HUES64 (cell line): Measurements from ENCODE around the gene MINDY4.
"Not testable (repeated sequence)": the region's sequence is repeated elsewhere in the genome, so short reads cannot be mapped to it uniquely, and the experiment has no call there.

Source experiments
- H3K27ac ChIP-seq: 2 replicates; pipeline ENCODE4 v1.7.0; 2013; ENCODE audit warnings: low read depth, low read length, inconsistent platforms
- H3K27me3 ChIP-seq: 2 replicates; pipeline ENCODE4 v1.6.1; 2013; ENCODE audit warnings: mild to moderate bottlenecking, low read length; ENCODE audit not compliant: insufficient read depth
- H3K36me3 ChIP-seq: 2 replicates; pipeline ENCODE4 v1.6.1; 2013; ENCODE audit warnings: mild to moderate bottlenecking, low read length; ENCODE audit not compliant: insufficient read depth
- H3K4me1 ChIP-seq: 2 replicates; pipeline ENCODE4 v1.6.1; 2013; ENCODE audit warnings: mild to moderate bottlenecking, low read length, moderate library complexity; ENCODE audit not compliant: insufficient read depth
- H3K4me3 ChIP-seq: 2 replicates; pipeline ENCODE4 v1.5.1; 2013; ENCODE audit warnings: mild to moderate bottlenecking, low read length, moderate library complexity
- H3K9ac ChIP-seq: 2 replicates; pipeline ENCODE4 v1.6.1; 2013; ENCODE audit warnings: mild to moderate bottlenecking, low read depth, low read length
- H3K9me3 ChIP-seq: 2 replicates; pipeline ENCODE4 v1.6.1; 2013; ENCODE audit warnings: low read depth, low read length; ENCODE audit not compliant: insufficient read depth
- WGBS: fragments of 150-250, 120-280 bp; methylation state at CpG from one replicate; pipeline ENCODE4 v1.1.7; 2013; ENCODE audit warnings: missing lambda C conversion rate; 5-methylcytosine and 5-hydroxymethylcytosine counted together

Gene MINDY4

DNA sequence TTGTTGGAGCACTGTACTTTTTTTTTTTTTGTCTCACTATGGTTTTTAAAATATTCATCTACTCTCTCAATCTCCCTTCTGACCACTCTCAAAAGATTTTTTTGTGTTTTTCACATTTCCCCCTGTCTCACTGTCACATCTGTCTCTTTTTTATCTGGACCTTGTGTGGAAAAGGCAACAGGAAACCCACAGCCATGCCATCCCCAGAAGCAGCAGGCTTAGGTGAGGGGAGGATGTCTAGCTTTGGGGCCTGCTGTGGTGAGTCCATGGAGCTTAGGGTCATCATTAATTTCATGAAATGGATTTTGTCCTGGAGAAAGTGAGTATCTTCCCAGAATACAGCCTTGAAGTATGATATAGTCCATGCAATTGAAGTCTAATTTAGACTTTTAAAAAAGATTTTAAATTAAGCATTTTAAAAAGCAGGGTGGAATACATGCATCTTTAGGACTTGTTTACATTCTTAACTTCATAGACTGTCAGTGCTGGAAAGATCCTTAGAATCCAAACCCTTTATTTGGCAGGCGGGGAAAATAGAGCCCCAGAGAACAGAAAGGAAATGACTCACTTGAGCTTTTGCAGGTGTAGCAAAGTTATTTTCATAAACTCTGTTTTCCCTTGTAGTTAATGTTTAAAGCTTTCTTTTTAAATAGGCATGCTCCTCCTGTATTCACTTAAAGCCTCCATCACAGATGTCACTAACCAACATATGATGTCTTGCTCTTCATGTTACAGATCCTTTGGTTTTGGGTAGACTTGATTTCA is 25.1 kb downstream of the MINDY4 start:
- H3K27me3 ChIP-seq, result no peaks in the 10 kb centered on the region
- peaks cover 9% of the 10 kb centered on the region; the same call in 1 of the 2 replicates for H3K36me3 ChIP-seq
- H3K9me3 ChIP-seq, result no peaks in the 10 kb centered on the region
- WGBS, result 85% methylated on average over 1 of the region's 1 CpG
- no peak overlapping the region for H3K4me3 ChIP-seq
- H3K4me1 ChIP-seq, result peaks cover 9% of the 10 kb centered on the region; the same call in 1 of the 2 replicates
- H3K9ac ChIP-seq, result no peak overlapping the region
- H3K27ac ChIP-seq, result no peak overlapping the region

DNA sequence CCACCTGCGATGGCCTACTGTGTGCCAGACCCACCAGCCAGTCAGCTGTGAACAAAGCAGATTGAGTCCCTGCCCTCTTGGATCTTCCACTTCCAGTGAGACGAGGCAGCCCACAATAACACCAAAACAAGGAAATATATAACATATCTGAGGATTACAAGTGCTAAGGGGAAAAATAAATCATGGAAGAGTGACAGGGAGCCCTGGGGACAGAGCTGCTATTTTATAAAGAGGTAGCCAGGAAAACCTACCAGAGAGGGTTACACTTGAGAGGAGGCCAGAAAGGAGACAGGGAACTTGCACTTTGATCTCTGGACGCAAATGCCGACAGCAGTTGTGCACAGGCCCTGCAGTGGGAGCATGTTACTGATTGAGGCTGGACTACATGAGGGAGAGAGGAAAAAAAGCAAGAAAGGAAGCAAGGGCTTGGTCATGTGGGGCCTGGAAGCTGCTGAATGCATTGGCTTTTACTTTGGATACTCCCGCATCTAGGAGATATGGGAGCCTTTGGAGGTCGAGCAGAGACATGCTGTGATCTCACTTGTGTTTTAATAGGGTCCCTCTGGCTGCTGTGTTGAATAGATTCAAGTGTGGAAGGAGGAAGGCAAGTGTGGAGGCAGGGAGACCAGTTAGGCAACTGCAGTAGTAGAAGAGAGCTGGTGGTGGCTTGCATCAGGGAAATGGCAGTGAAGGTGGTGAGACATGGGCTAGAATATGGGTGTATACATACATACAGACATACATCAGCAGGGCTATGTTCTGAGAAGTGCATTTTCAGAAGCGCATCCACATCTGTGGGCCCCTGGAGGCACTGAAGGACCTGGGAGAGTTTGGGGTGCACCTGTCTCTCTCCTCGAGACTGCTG is 26.2 kb downstream of the MINDY4 start:
- Histone ChIP-seq H3K36me3 (no peaks in the 10 kb centered on the region; the same call in 1 of the 2 replicates), H3K4me3 (no peak overlapping the region), H3K27ac (no peak overlapping the region), H3K9me3 (no peaks in the 10 kb centered on the region), H3K9ac (no peak overlapping the region), H3K4me1 (peaks cover 9% of the 10 kb centered on the region; the same call in 1 of the 2 replicates), H3K27me3 (no peaks in the 10 kb centered on the region)
- 90% methylated on average over 7 of the region's 8 CpGs for WGBS

DNA sequence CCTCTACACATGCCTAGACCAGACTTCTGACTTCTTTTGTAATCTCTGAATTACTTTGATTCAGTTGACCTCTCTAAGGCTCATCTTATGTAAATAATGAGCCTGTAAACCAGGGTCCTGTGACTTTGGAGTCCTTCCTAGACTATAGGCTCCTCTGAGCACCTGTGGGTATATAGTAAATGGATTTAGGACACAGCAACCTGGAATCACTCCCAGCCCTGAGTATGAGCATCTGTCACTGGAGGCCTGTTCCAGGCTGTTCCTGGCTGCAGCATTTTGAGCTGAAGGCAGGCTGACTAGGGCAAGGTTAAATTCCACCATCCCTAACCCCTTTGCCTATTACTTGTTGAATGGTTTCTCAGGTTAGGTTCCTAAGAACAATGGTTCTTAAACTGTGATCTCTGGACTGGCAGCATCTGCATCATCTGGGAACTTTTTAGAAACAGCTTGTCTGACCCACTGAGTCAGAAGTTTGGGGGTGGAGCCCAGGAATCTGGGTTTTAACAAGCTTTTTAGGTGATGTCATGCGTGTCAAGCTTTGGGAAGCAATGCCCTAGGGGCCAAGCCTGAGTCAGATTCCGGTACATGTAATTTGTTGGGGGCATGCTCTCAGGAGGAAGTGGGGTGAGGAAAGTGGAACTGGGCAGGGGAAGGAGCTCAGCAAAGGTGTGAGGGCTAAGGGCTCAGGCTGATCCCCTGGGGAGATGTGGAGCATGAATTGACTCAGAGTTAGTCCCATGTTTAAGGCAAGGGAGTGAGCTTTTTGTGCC is 28.2 kb downstream of the MINDY4 start:
- Histone ChIP-seq H3K9me3 (no peaks in the 10 kb centered on the region), H3K9ac (no peak overlapping the region), H3K4me1 (peaks cover 9% of the 10 kb centered on the region; the same call in 1 of the 2 replicates), H3K27me3 (no peaks in the 10 kb centered on the region), H3K4me3 (no peak overlapping the region), H3K36me3 (no peaks in the 10 kb centered on the region), H3K27ac (no peak overlapping the region)
- 83% methylated on average over 2 of the region's 2 CpGs for WGBS

DNA sequence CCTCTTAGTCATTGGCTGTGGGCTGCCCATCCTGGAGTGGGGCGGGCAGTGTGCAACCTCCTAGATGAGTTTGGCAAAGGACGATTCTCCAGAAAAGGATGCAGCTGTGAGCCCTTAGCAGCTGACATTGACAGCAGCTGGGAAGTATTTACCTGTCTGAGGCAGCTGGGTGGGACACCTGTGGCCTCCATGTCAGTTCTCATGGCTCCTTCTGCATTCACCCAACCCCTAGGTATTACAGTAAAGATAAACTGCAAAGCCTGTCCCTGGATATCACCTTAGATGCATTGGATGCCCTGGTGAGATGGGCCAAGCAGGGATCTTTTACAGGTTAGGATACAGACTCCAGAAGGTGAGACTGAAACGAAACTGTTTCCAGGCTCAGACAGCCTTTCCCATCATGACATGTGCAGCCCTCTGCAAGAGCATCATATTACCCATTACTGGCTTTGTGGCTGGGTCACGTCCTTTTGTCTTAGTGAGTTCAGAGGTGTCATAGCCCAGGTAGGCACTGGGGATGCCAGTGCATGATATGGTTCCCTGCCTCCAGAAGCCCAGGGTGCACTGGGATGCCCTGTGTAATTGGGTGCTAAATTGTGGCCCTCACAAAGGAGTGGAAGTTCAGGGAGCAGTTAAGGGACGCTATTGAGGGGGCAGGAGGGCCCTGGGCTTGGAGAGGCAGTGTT is 28.9 kb downstream of the MINDY4 start:
- Histone ChIP-seq H3K9ac (no peak overlapping the region), H3K27ac (no peak overlapping the region)

DNA sequence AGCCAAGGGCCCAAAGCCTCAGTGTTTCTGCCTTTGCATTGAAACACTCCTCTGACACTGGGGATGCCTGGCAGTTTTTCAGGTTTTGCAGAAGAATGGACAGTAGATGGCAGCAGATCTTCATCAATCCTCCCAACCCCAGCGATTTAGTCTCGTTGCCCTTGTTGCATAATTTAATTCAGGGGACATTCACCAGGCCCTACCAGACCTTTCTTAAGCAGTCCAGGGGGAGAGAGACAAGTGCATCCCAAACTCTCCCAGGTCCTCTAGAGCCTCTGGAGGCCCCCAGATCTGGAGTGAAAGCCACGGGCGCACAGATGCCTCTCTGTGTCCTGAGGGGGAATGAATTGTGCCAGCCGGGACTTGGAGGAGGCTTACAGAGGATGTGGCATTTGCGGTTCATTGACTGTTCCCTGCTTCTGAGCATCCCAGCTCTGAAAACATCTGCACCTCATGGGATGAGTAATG is 29.6 kb downstream of the MINDY4 start:
- Histone ChIP-seq H3K4me3 (no peak overlapping the region), H3K9ac (no peak overlapping the region), H3K4me1 (peaks cover 8% of the 10 kb centered on the region; the same call in 1 of the 2 replicates), H3K27ac (no peak overlapping the region), H3K27me3 (no peaks in the 10 kb centered on the region), H3K36me3 (no peaks in the 10 kb centered on the region), H3K9me3 (no peaks in the 10 kb centered on the region)
- 65% methylated on average over 6 of the region's 6 CpGs for WGBS

More for the DNA sequence above, 28.9 kb downstream of the MINDY4 start:
- H3K9me3 ChIP-seq, result no peaks in the 10 kb centered on the region
- 84% methylated on average over 5 of the region's 5 CpGs for WGBS
- no peaks in the 10 kb centered on the region for H3K27me3 ChIP-seq
- no peak overlapping the region for H3K4me3 ChIP-seq
- peaks cover 9% of the 10 kb centered on the region; the same call in 1 of the 2 replicates for H3K4me1 ChIP-seq
- H3K36me3 ChIP-seq, result no peaks in the 10 kb centered on the region

DNA sequence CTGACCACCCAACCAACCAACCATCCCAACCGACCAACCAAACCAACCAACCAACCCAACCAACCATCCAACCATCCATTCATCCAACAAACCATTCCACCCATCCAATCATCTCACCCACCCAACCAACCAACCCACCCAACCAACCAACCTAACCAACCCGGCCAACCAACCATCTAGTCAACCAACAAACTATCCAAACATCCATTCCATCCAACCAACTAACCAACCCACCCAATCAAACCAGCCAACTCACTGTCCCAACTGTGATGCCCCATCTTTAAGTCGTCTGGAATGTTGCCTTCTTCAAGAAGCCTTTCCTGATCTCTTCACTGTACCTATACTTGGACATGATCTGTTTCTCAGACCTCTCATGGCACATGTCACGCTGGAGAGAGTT is 31.6 kb downstream of the MINDY4 start:
- Histone ChIP-seq H3K27ac (no peak overlapping the region), H3K4me3 (no peak overlapping the region), H3K36me3 (no peaks in the 10 kb centered on the region; the same call in 1 of the 2 replicates), H3K4me1 (no peaks in the 10 kb centered on the region), H3K9ac (no peak overlapping the region), H3K27me3 (no peaks in the 10 kb centered on the region), H3K9me3 (no peaks in the 10 kb centered on the region)
- WGBS, result 94% methylated on average over 4 of the region's 4 CpGs

DNA sequence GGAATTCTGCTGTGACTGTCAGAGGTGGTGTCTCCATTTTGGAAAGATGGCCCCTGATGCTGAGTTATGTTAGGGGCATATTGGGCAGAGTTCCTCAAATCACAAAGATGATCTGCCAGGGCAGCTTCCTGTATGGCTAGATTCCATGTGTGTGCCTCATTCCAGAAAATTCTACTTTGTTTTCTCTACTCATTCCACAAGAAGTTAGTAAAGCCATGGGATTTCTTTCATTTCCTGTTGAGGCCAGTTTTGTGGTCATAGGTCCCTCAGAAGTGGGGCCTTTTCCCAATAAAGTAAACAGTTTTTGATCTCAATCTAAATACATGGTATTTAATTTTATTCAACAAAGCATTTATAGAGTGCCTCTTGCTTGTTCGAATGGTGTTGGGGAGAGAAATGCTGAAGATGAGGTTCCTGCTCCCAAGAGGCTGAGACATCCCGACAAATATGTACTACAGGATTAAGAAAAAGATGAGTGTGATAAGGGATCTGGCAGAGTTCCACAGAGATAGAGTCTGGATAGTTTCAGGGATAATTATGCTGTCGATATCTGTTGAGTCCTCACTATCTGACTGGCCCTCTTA is 33.0 kb downstream of the MINDY4 start:
- no peak overlapping the region for H3K4me3 ChIP-seq
- H3K36me3 ChIP-seq, result no peaks in the 10 kb centered on the region; the same call in 1 of the 2 replicates
- no peak overlapping the region for H3K9ac ChIP-seq
- H3K9me3 ChIP-seq, result no peaks in the 10 kb centered on the region
- H3K27ac ChIP-seq, result no peak overlapping the region
- 93% methylated on average over 3 of the region's 3 CpGs for WGBS
- no peaks in the 10 kb centered on the region for H3K27me3 ChIP-seq
- no peaks in the 10 kb centered on the region for H3K4me1 ChIP-seq

DNA sequence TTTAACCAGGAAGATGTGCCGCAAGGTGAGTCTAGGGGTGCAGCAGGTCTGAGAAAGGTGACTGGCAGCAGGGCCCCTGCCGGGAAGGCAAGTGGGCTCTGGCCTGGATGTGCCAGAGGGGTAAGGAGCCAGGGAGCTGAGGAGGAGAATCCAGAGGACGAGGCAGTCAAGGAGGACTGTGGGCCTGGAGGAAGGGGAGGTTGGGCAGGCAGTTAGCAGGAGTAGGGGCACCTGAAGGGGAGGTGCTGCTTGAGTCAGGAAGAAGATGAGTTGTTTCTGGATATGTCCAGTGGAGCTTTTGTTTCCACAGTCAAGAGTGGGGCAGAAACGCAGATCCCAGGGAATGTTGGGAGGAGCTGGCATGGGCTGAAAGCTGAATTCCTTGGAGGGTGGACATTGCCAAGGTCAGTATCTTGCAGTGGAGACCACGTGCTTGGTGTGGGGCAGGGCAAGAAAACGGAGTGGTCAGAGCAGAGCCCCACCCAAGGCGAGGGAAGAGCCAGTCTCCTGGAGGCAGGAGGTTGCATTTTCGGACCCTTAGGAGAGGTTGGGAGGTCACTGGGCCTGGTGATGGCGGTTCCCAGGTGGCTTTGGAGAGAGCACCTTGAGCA is 34.0 kb downstream of the MINDY4 start:
- H3K4me1 ChIP-seq, result no peaks in the 10 kb centered on the region
- 90% methylated on average over 9 of the region's 9 CpGs for WGBS

DNA sequence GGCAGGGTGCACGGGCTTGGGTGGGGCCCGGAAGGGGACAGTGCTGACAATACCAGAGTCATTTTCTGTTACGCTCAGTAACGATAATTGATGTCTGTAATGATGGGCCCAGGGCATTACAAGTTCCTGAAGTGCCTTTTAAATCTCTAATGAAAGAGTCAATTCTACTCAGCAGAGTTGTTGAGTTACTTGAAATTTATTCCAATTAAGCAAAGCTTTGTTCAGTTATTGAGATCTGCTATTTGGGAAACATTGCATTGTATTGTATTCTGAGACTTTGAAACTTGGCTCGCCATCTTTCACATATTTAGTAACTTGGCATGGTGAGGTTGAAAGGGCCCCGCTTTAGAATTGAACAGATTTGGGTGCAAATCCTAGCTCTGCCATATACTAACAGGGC is 34.7 kb downstream of the MINDY4 start:
- H3K27me3 ChIP-seq, result no peaks in the 10 kb centered on the region
- H3K4me1 ChIP-seq, result no peaks in the 10 kb centered on the region
- H3K9ac ChIP-seq, result no peak overlapping the region
- H3K36me3 ChIP-seq, result no peaks in the 10 kb centered on the region; the same call in 1 of the 2 replicates
- no peaks in the 10 kb centered on the region for H3K9me3 ChIP-seq
- WGBS, result 90% methylated on average over 6 of the region's 6 CpGs
- no peak overlapping the region for H3K27ac ChIP-seq
- H3K4me3 ChIP-seq, result no peak overlapping the region

More for the DNA sequence above, 34.0 kb downstream of the MINDY4 start:
- Histone ChIP-seq H3K4me3 (no peak overlapping the region), H3K9ac (no peak overlapping the region), H3K27ac (no peak overlapping the region), H3K9me3 (no peaks in the 10 kb centered on the region), H3K36me3 (no peaks in the 10 kb centered on the region; the same call in 1 of the 2 replicates), H3K27me3 (no peaks in the 10 kb centered on the region)

DNA sequence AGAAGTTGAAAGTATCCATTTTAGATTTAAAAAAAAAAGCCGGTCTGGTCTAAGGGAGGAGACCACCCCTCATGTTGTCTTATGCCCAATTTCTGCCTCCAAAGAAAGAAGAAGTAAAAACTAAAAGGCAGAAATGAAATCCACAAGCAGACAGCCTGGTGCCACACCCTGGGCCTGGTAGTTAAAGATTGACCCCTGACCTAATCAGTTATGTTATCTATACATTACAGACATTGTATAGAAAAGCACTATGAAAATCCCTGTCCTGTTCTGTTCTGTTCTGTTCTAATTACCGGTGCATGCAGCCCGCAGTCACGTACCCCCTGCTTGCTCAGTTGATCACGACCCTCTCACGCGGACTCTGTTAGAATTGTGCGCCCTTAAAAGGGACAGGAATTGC is 36.3 kb downstream of the MINDY4 start:
- 98% methylated on average over 8 of the region's 8 CpGs for WGBS
- H3K36me3 ChIP-seq, result not testable (repeated sequence)

More for the DNA sequence above, 36.3 kb downstream of the MINDY4 start:
- H3K27ac ChIP-seq, H3K9me3 ChIP-seq, H3K27me3 ChIP-seq, H3K4me3 ChIP-seq, H3K9ac ChIP-seq, H3K4me1 ChIP-seq: not testable (repeated sequence)
